Neuronal stem cell (in vitro differentiated cells): Measurements from ENCODE around the gene DNAJB5.

Experiments
- DNase-seq: peaks from one replicate; pipeline ENCODE4 v3.0.0-alpha.2; 2013; ENCODE audit warnings: low spot score
- H2AFZ ChIP-seq: one replicate; pipeline ENCODE4 v1.6.1; 2013; ENCODE audit warnings: mild to moderate bottlenecking, low read length, inconsistent platforms
- H2AK5ac ChIP-seq: 2 replicates; pipeline ENCODE4 v1.6.1; 2013; ENCODE audit warnings: low read depth, mild to moderate bottlenecking, inconsistent platforms, low read length, moderate library complexity, mixed read lengths
- H2BK120ac ChIP-seq: 2 replicates; pipeline ENCODE4 v1.6.1; 2013; ENCODE audit warnings: low read depth, mild to moderate bottlenecking, inconsistent platforms, low read length, moderate library complexity, mixed read lengths
- H2BK12ac ChIP-seq: one replicate; pipeline ENCODE4 v1.6.1; 2013; ENCODE audit warnings: low read length, inconsistent platforms
- H2BK15ac ChIP-seq: 2 replicates; pipeline ENCODE4 v1.6.1; 2013; ENCODE audit warnings: mild to moderate bottlenecking, low read length, inconsistent platforms, mixed read lengths
- H2BK5ac ChIP-seq: one replicate; pipeline ENCODE4 v1.6.1; 2013; ENCODE audit warnings: inconsistent platforms, mild to moderate bottlenecking, low read length, moderate library complexity
- H3K14ac ChIP-seq: one replicate; pipeline ENCODE4 v1.6.1; 2013; ENCODE audit warnings: low read length, inconsistent platforms
- H3K18ac ChIP-seq: 2 replicates; pipeline ENCODE4 v1.6.1; 2013; ENCODE audit warnings: low read length, inconsistent platforms
- H3K23ac ChIP-seq: 2 replicates; pipeline ENCODE4 v1.6.1; 2013; ENCODE audit warnings: low read depth, mild to moderate bottlenecking, mixed read lengths, low read length, inconsistent platforms; ENCODE audit not compliant: poor library complexity
- H3K27ac ChIP-seq: replicated peaks from 3 replicates; pipeline ENCODE4 v1.5.1; 2013; ENCODE audit warnings: low read length, inconsistent platforms
- H3K27me3 ChIP-seq, 3 experiments: 2 replicates each; pipeline ENCODE4 v1.6.1; 2013; ENCODE audit warnings: low read length in 3 of 3, mild to moderate bottlenecking in 2 of 3, inconsistent platforms in 1 of 3, low read depth in 1 of 3, mixed read lengths in 1 of 3, moderate library complexity in 1 of 3; ENCODE audit not compliant: control insufficient read depth in 3 of 3, insufficient read depth in 3 of 3
- H3K36me3 ChIP-seq, 2 donors: replicated peaks in 1 of 2; 2 replicates each; pipeline ENCODE4 v1.6.1; 2013; ENCODE audit warnings: low read length in 2 of 2; ENCODE audit not compliant: control insufficient read depth in 2 of 2, insufficient read depth in 2 of 2
- H3K4ac ChIP-seq: 2 replicates; pipeline ENCODE4 v1.6.1; 2013; ENCODE audit warnings: inconsistent platforms, mild to moderate bottlenecking, low read length, moderate library complexity
- H3K4me1 ChIP-seq, 2 donors: 1 replicate in 1 of 2; 2 replicates in 1 of 2; pipeline ENCODE4 v1.6.1; 2013; ENCODE audit warnings: low read length in 2 of 2, low read depth in 1 of 2; ENCODE audit not compliant: control insufficient read depth in 2 of 2, insufficient read depth in 1 of 2
- H3K4me2 ChIP-seq: one replicate; pipeline ENCODE4 v1.6.1; 2013; ENCODE audit warnings: mild to moderate bottlenecking, low read length, inconsistent platforms; ENCODE audit not compliant: insufficient read depth, poor library complexity, severe bottlenecking
- H3K4me3 ChIP-seq, 2 donors: 2 replicates each; pipeline ENCODE4 v1.5.1; 2013; ENCODE audit warnings: low read length in 2 of 2, mild to moderate bottlenecking in 2 of 2, inconsistent platforms in 1 of 2, moderate library complexity in 1 of 2
- H3K79me1 ChIP-seq: one replicate; pipeline ENCODE4 v1.6.1; 2013; ENCODE audit warnings: low read depth, mild to moderate bottlenecking, inconsistent platforms, low read length, moderate library complexity
- H3K9ac ChIP-seq: one replicate; pipeline ENCODE4 v1.6.1; 2013; ENCODE audit warnings: mild to moderate bottlenecking, low read depth, low read length, inconsistent platforms; ENCODE audit not compliant: poor library complexity
- H3K9me3 ChIP-seq, 2 donors: replicated peaks in 1 of 2; 2 replicates each; pipeline versions ENCODE3 to v1.6.1; 2013; ENCODE audit warnings: low read length in 2 of 2, mild to moderate bottlenecking in 2 of 2, inconsistent platforms in 1 of 2, low read depth in 1 of 2, mixed read lengths in 1 of 2, moderate library complexity in 1 of 2; ENCODE audit not compliant: control insufficient read depth in 2 of 2, insufficient read depth in 1 of 2
- H4K8ac ChIP-seq: one replicate; pipeline ENCODE4 v1.6.1; 2013; ENCODE audit warnings: low read depth, mild to moderate bottlenecking, inconsistent platforms, low read length, moderate library complexity
- H4K91ac ChIP-seq: one replicate; pipeline ENCODE4 v1.6.1; 2013; ENCODE audit warnings: low read length, low read depth, mild to moderate bottlenecking, inconsistent platforms; ENCODE audit not compliant: poor library complexity
- WGBS, 2 donors: extraction: QIAGEN DNeasy Blood & Tissue Kit; methylation state at CpG; one replicate each; pipeline ENCODE4 v1.1.7; 2013; ENCODE audit warnings: missing lambda C conversion rate in 2 of 2, mixed read lengths in 1 of 2; ENCODE audit not compliant: insufficient read length in 2 of 2, insufficient replicate concordance in 1 of 2; ENCODE audit errors: extremely low coverage in 2 of 2; 5-methylcytosine and 5-hydroxymethylcytosine counted together

DNAJB5 gene

GRCh38 chr9:34994260-34994899, 4.8 kb downstream of the DNAJB5 start:
- Histone ChIP-seq H3K4me2 (no peak overlapping the region), H3K4ac (no peak overlapping the region), H3K18ac (no peak overlapping the region), H2BK15ac (no peak overlapping the region), H3K27ac (no peak overlapping the region), H2AFZ (peak overlapping the region; percentile 31), H3K23ac (no peak overlapping the region), H3K27me3 (no peaks in the 10 kb centered on the region), H2BK5ac (no peak overlapping the region), H3K4me1 (peaks cover 14 to 25% of the 10 kb centered on the region in 2 donors), H3K14ac (no peak overlapping the region), H3K79me1 (no peaks in the 10 kb centered on the region), H3K9ac (no peak overlapping the region), H3K4me3 (no peak overlapping the region), H2AK5ac (no peak overlapping the region), H4K8ac (no peak overlapping the region), H3K9me3 (no peaks in the 10 kb centered on the region), H3K36me3 (peaks cover 34 to 36% of the 10 kb centered on the region in 2 donors), H2BK12ac (no peak overlapping the region), H2BK120ac (no peak overlapping the region), H4K91ac (no peak overlapping the region)
- DNase-seq = no peak
- no CpG with 5 or more reads among the region's 4 CpGs for WGBS, 2 donors

GRCh38 chr9:34994900-34995669, 5.5 kb downstream of the DNAJB5 start:
- no peak overlapping the region for H3K27ac ChIP-seq
- H4K8ac ChIP-seq = no peak overlapping the region
- no peak overlapping the region for H3K14ac ChIP-seq
- H2BK15ac ChIP-seq = no peak overlapping the region
- no peaks in the 10 kb centered on the region for H3K79me1 ChIP-seq
- peaks cover 13 to 25% of the 10 kb centered on the region in 2 donors for H3K4me1 ChIP-seq
- no peak overlapping the region for H3K4me2 ChIP-seq
- H3K27me3 ChIP-seq = no peaks in the 10 kb centered on the region
- no peak overlapping the region for H2BK120ac ChIP-seq
- no peak overlapping the region for H3K18ac ChIP-seq
- no peak overlapping the region for H3K4ac ChIP-seq
- H2BK12ac ChIP-seq = no peak overlapping the region
- no peak overlapping the region for H2AK5ac ChIP-seq
- H3K9ac ChIP-seq = no peak overlapping the region
- H2AFZ ChIP-seq = peak overlapping the region; percentile 31
- WGBS, 2 donors = no CpG with 5 or more reads among the region's 7 CpGs
- no peak overlapping the region for H3K4me3 ChIP-seq
- H3K36me3 ChIP-seq = peaks cover 34 to 36% of the 10 kb centered on the region in 2 donors
- H4K91ac ChIP-seq = no peak overlapping the region
- no peak for DNase-seq
- H2BK5ac ChIP-seq = no peak overlapping the region
- no peak overlapping the region for H3K23ac ChIP-seq
- H3K9me3 ChIP-seq = no peaks in the 10 kb centered on the region

- H3K9me3 ChIP-seq = no peaks in the 10 kb centered on the region
- no peak overlapping the region for H3K27ac ChIP-seq
- H2AFZ ChIP-seq = no peak overlapping the region
- no peak overlapping the region for H3K23ac ChIP-seq
- peaks cover 34 to 36% of the 10 kb centered on the region in 2 donors for H3K36me3 ChIP-seq
- H3K4me2 ChIP-seq = no peak overlapping the region
- H2BK5ac ChIP-seq = no peak overlapping the region
- no peak overlapping the region for H2BK12ac ChIP-seq
- H3K4ac ChIP-seq = no peak overlapping the region
- no CpG with 5 or more reads among the region's 3 CpGs for WGBS, 2 donors
- H3K9ac ChIP-seq = no peak overlapping the region
- H3K27me3 ChIP-seq = no peaks in the 10 kb centered on the region
- H3K79me1 ChIP-seq = no peaks in the 10 kb centered on the region
- DNase-seq = no peak
- H2BK15ac ChIP-seq = no peak overlapping the region
- H2AK5ac ChIP-seq = no peak overlapping the region
- H3K14ac ChIP-seq = no peak overlapping the region
- no peak overlapping the region for H4K8ac ChIP-seq
- no peak overlapping the region for H2BK120ac ChIP-seq
- peaks cover 8 to 23% of the 10 kb centered on the region in 2 donors for H3K4me1 ChIP-seq
- H4K91ac ChIP-seq = no peak overlapping the region
- no peak overlapping the region for H3K4me3 ChIP-seq
- no peak overlapping the region for H3K18ac ChIP-seq
Observed at GRCh38 chr9:34995670-34996060, 6.1 kb downstream of the DNAJB5 start.

- no peak overlapping the region for H3K27ac ChIP-seq
- no peaks in the 10 kb centered on the region for H3K9me3 ChIP-seq
- no peak overlapping the region for H3K14ac ChIP-seq
- no peaks in the 10 kb centered on the region for H3K79me1 ChIP-seq
- no peak overlapping the region for H2AFZ ChIP-seq
- H2BK120ac ChIP-seq = no peak overlapping the region
- H3K36me3 ChIP-seq = peaks cover 33 to 34% of the 10 kb centered on the region in 2 donors
- no peak overlapping the region for H3K4me2 ChIP-seq
- no CpG with 5 or more reads among the region's 26 CpGs for WGBS, 2 donors
- H3K4me1 ChIP-seq = peaks cover 5 to 16% of the 10 kb centered on the region in 2 donors
- no peak overlapping the region for H3K4me3 ChIP-seq
- H3K4ac ChIP-seq = no peak overlapping the region
- no peak overlapping the region for H2BK12ac ChIP-seq
- H3K9ac ChIP-seq = peak overlapping the region; percentile 26
- no peak for DNase-seq
- no peak overlapping the region for H3K18ac ChIP-seq
- no peak overlapping the region for H2BK15ac ChIP-seq
- H2BK5ac ChIP-seq = no peak overlapping the region
- H3K23ac ChIP-seq = no peak overlapping the region
- no peak overlapping the region for H2AK5ac ChIP-seq
- no peaks in the 10 kb centered on the region for H3K27me3 ChIP-seq
- H4K8ac ChIP-seq = no peak overlapping the region
- H4K91ac ChIP-seq = no peak overlapping the region
Observed at GRCh38 chr9:34996181-34996904, 6.8 kb downstream of the DNAJB5 start.
